MCF 10A (cell line): ENCODE results near the gene PAXX. TPM values are rescaled to one million over a fixed set of nuclear protein-coding genes. Genes with fewer than 3 reads are reported as not detected.

Experiments used
- BruUV-seq: library from RNA; stranded (reverse); fragments of 400-500 nt; replicated peaks from 2 replicates; lab custom pipeline; 2021; lab: Mats Ljungman, UMichigan
- CTCF ChIA-PET: fragments of 300-600 bp; sonication (Branson Sonifier 250); formaldehyde crosslinking; extraction: SDS; loops from one replicate; lab custom pipeline; 2021; ENCODE audit warnings: antibody characterized with exemption, inconsistent platforms; lab: Yijun Ruan, JAX
- POLR2A ChIA-PET: fragments of 300-600, 350-650 bp; sonication (Branson Sonifier 250); formaldehyde crosslinking; extraction: SDS; loops from one replicate; lab custom pipeline; 2020; ENCODE audit warnings: antibody characterized with exemption, inconsistent platforms; lab: Yijun Ruan, JAX
- DNase-seq: peaks from one replicate; pipeline ENCODE4 v3.0.0-alpha.2; 2018; ENCODE audit not compliant: unreplicated experiment
- H3K27ac Mint-ChIP-seq: one replicate; pipeline ENCODE4 v1.8.0; 2022; ENCODE audit warnings: mild to moderate bottlenecking, low read depth, mixed read lengths; ENCODE audit not compliant: unreplicated experiment
- H3K27me3 Mint-ChIP-seq: one replicate; pipeline ENCODE4 v1.8.0; 2022; ENCODE audit warnings: mixed read lengths; ENCODE audit not compliant: insufficient read depth, unreplicated experiment
- H3K36me3 Mint-ChIP-seq: one replicate; pipeline ENCODE4 v1.8.0; 2022; ENCODE audit warnings: mild to moderate bottlenecking, moderate library complexity, mixed read lengths; ENCODE audit not compliant: insufficient read depth, unreplicated experiment
- H3K4me1 Mint-ChIP-seq: one replicate; pipeline ENCODE4 v1.8.0; 2022; ENCODE audit warnings: mixed read lengths; ENCODE audit not compliant: insufficient read depth, unreplicated experiment
- H3K4me3 Mint-ChIP-seq: one replicate; pipeline ENCODE4 v1.8.0; 2022; ENCODE audit warnings: mild to moderate bottlenecking, moderate library complexity, mixed read lengths; ENCODE audit not compliant: unreplicated experiment
- H3K9me3 Mint-ChIP-seq: one replicate; pipeline ENCODE4 v1.8.0; 2022; ENCODE audit warnings: mixed read lengths; ENCODE audit not compliant: unreplicated experiment
- intact Hi-C: fragments of 100-400 bp; cut with micrococcal nuclease; formaldehyde crosslinking; loops from 2 replicates; pipeline ENCODE4 v1.14.1; 2022
- total RNA-seq: library from RNA; stranded (reverse); gene quantifications from 2 replicates; pipeline ENCODE4 v1.2.3, GENCODE V29; 2022
- TF ChIP-seq, protein P1 (sequence below): fragments of 200-600 bp; IDR thresholded peaks from one replicate; pipeline ENCODE4 v1.8.0; 2022; ENCODE audit warnings: antibody characterized with exemption, mild to moderate bottlenecking; ENCODE audit not compliant: unreplicated experiment

PAXX gene
- total RNA-seq, 1 experiment from 2014 or later = 57.9 TPM

DNA sequence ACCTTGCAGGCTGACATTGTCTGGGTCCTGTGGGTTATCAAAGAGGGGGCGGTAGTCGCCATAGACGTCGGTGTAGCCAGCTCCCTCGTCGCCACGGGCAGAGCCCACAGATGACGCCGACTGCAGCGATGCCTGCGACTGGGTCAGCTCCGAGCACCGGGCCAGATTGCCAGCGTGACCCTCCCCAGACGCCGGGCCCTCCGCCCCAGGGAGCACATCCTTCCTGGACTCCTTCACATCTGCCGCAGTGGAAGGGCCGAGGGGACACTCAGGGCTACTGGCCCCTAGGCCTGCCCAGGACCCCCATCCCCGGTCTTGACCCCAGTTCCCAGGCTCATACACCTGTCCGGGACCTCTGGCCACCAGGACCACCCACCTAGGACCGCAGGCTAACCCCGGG, 21.9 kb downstream of the PAXX start:
- intact Hi-C loops = no loop called here
- TF ChIP-seq, protein P1, sequence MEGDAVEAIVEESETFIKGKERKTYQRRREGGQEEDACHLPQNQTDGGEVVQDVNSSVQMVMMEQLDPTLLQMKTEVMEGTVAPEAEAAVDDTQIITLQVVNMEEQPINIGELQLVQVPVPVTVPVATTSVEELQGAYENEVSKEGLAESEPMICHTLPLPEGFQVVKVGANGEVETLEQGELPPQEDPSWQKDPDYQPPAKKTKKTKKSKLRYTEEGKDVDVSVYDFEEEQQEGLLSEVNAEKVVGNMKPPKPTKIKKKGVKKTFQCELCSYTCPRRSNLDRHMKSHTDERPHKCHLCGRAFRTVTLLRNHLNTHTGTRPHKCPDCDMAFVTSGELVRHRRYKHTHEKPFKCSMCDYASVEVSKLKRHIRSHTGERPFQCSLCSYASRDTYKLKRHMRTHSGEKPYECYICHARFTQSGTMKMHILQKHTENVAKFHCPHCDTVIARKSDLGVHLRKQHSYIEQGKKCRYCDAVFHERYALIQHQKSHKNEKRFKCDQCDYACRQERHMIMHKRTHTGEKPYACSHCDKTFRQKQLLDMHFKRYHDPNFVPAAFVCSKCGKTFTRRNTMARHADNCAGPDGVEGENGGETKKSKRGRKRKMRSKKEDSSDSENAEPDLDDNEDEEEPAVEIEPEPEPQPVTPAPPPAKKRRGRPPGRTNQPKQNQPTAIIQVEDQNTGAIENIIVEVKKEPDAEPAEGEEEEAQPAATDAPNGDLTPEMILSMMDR = no peak
- Mint-ChIP-seq H3K4me3 (no peak overlapping the region), H3K36me3 (peaks cover 23% of the 10 kb centered on the region), H3K27ac (no peak overlapping the region), H3K9me3 (no peaks in the 10 kb centered on the region), H3K27me3 (no peaks in the 10 kb centered on the region), H3K4me1 (no peaks in the 10 kb centered on the region)
- BruUV-seq = no TSS peak
- POLR2A ChIA-PET = no interaction called here
- no peak for DNase-seq
- CTCF ChIA-PET = interaction anchor here (1.8 kb wide), 1 partner anchor 16 kb away, joined by 6 read pairs; no protein-coding TSS in a partner anchor

DNA sequence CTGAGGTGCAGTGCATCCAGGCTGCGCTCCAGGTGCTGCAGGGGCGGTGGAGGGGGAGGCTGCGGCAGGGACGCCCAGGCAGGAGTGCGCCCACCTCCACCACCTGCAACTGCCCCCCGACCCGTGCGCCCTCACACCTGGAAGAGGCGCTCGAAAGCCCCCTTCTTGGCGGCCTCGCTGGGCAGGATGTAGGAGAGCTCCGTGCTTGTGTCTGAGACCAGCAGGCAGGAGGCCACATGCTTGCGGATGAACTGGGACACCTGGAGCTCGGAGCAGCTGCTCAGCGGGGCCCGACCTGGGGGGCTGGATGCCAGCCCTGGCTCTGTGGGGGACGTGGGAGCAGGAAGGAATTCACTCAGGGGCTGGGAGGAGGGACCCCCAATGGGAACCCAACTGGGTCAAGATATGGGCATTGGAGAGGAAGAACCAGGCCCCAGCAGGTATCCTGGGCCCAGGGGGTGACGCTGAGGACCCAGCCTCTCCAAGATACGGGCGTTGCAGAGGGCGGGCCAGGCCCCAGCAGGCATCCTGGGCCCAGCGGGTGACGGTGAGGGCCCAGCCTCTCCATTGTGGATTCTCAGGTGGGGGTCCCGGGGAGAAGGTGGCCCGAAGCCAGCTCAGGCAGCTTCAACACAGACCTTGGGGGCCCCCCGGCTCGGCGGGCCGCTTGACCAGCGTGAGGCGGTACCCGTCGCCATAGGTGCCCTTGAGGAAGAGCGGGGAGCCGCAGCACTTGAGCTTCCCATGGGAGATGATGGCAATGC, 22.7 kb downstream of the PAXX start:
- H3K4me1 Mint-ChIP-seq = no peaks in the 10 kb centered on the region
- no peaks in the 10 kb centered on the region for H3K9me3 Mint-ChIP-seq
- no peak overlapping the region for H3K4me3 Mint-ChIP-seq
- CTCF ChIA-PET = interaction anchor here (0.5 to 1.8 kb wide), 2 partner anchors 15 to 24 kb away, joined by 4 to 6 read pairs; no protein-coding TSS in a partner anchor
- H3K27ac Mint-ChIP-seq = no peak overlapping the region
- no peaks in the 10 kb centered on the region for H3K27me3 Mint-ChIP-seq
- intact Hi-C loops = no loop called here
- POLR2A ChIA-PET = no interaction called here
- DNase-seq = no peak
- H3K36me3 Mint-ChIP-seq = peaks cover 23% of the 10 kb centered on the region
- TF ChIP-seq, protein P1 = no peak
- BruUV-seq = no TSS peak

DNA sequence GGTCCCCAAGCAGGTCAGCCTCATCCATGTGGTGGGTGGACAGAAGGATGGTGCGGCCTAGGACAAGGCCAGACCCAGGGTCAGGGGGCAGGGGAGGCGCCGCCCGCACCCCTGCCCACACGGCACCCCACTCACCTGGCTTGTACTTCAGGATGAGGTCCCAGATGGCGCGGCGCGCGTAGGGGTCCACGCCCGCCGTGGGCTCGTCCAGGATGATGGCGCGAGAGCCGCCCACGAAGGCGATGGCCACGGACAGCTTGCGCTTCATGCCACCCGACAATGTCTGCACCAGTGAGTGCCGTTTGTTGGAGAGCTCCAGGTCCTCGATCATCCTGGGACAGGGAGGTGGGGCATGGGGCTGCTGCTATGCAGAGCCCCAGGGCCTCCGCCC, 23.3 kb downstream of the PAXX start:
- POLR2A ChIA-PET = no interaction called here
- H3K36me3 Mint-ChIP-seq = peaks cover 23% of the 10 kb centered on the region
- no peaks in the 10 kb centered on the region for H3K9me3 Mint-ChIP-seq
- CTCF ChIA-PET = interaction anchor here (0.5 to 1.8 kb wide), 2 partner anchors 14 to 23 kb away, joined by 4 to 6 read pairs; no protein-coding TSS in a partner anchor
- no peak for DNase-seq
- no peaks in the 10 kb centered on the region for H3K27me3 Mint-ChIP-seq
- no TSS peak for BruUV-seq
- no peaks in the 10 kb centered on the region for H3K4me1 Mint-ChIP-seq
- intact Hi-C loops = no loop called here
- TF ChIP-seq, protein P1 = no peak
- H3K4me3 Mint-ChIP-seq = no peak overlapping the region
- no peak overlapping the region for H3K27ac Mint-ChIP-seq

DNA sequence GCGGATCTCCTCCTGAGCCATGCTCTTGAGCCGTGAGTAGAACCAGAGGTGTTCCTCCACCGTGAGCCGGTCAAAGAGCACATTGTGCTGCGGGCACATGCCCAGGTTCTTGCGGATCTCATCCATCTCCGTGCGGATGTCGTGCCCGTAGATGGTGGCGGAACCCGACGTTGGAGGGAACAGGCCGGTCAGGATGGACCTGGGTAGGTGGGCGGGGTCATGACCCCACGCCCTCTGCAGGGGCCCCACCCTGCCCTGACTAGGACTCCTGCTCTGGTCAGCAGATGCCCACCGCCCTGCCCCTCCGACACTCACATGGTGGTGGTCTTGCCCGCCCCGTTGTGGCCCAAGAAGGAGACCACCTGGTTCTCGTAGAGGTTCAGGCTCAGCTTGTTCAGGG, 23.8 kb downstream of the PAXX start:
- H3K4me3 Mint-ChIP-seq = no peak overlapping the region
- ChIA-PET CTCF (no interaction called here), POLR2A (no interaction called here)
- intact Hi-C loops = no loop called here
- no TSS peak for BruUV-seq
- H3K36me3 Mint-ChIP-seq = peaks cover 22% of the 10 kb centered on the region
- no peaks in the 10 kb centered on the region for H3K4me1 Mint-ChIP-seq
- H3K27ac Mint-ChIP-seq = no peak overlapping the region
- TF ChIP-seq, protein P1 = no peak
- no peaks in the 10 kb centered on the region for H3K27me3 Mint-ChIP-seq
- DNase-seq = no peak
- no peaks in the 10 kb centered on the region for H3K9me3 Mint-ChIP-seq
